A673 (cell line): ENCODE measurements around the gene HLA-DRB1.

Experiments
- EZH2 ChIP-seq: fragments of 200-600 bp; sonication (generic); IDR thresholded peaks from 2 replicates; pipeline ENCODE4 v1.6.1; 2017; ENCODE audit warnings: borderline replicate concordance, low read depth, mild to moderate bottlenecking, mixed read lengths, antibody characterized with exemption, low read length; ENCODE audit not compliant: poor library complexity, severe bottlenecking
- TF ChIP-seq, protein P1 (sequence below): fragments of 300-800, 200-600 bp; sonication (generic); conservative IDR thresholded peaks from 2 replicates; pipeline ENCODE4 v1.5.1; 2017; ENCODE audit warnings: low read depth, mild to moderate bottlenecking, antibody characterized with exemption, low read length, moderate library complexity, mixed read lengths

- TF ChIP-seq, protein P1, sequence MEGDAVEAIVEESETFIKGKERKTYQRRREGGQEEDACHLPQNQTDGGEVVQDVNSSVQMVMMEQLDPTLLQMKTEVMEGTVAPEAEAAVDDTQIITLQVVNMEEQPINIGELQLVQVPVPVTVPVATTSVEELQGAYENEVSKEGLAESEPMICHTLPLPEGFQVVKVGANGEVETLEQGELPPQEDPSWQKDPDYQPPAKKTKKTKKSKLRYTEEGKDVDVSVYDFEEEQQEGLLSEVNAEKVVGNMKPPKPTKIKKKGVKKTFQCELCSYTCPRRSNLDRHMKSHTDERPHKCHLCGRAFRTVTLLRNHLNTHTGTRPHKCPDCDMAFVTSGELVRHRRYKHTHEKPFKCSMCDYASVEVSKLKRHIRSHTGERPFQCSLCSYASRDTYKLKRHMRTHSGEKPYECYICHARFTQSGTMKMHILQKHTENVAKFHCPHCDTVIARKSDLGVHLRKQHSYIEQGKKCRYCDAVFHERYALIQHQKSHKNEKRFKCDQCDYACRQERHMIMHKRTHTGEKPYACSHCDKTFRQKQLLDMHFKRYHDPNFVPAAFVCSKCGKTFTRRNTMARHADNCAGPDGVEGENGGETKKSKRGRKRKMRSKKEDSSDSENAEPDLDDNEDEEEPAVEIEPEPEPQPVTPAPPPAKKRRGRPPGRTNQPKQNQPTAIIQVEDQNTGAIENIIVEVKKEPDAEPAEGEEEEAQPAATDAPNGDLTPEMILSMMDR, result no peak
- TF ChIP-seq EZH2, result no peak
Observed at GRCh38 chr6:32581315-32582095, 8.1 kb downstream of the HLA-DRB1 start.
